ENCODE measurements around the gene FGF8.

FGF8 gene

GRCh38 chr10:101768791-101769170 lies 7.1 kb downstream of the FGF8 start:
- no peak for DNase-seq

GRCh38 chr10:101767966-101768790 lies 7.7 kb downstream of the FGF8 start:
- DNase-seq: no peak

DNA sequence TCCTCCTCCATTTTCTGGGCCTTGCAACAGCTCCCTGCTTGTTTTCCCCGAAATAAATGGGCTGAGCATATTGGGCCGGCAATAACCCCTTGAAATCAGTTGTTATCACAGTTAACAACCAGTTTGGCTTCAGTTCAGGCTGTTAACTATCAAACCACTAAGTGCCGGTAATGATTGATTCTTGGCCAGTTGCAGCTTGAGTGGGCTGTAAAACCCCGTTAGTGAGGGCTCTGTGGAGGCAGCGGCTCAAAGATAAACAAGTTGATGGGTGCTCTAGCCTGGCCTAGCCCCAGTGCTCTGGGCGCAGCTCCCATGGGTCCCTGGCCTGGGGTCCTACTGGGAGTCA lies 8.3 kb downstream of the FGF8 start:
- DNase-seq: no peak

DNA sequence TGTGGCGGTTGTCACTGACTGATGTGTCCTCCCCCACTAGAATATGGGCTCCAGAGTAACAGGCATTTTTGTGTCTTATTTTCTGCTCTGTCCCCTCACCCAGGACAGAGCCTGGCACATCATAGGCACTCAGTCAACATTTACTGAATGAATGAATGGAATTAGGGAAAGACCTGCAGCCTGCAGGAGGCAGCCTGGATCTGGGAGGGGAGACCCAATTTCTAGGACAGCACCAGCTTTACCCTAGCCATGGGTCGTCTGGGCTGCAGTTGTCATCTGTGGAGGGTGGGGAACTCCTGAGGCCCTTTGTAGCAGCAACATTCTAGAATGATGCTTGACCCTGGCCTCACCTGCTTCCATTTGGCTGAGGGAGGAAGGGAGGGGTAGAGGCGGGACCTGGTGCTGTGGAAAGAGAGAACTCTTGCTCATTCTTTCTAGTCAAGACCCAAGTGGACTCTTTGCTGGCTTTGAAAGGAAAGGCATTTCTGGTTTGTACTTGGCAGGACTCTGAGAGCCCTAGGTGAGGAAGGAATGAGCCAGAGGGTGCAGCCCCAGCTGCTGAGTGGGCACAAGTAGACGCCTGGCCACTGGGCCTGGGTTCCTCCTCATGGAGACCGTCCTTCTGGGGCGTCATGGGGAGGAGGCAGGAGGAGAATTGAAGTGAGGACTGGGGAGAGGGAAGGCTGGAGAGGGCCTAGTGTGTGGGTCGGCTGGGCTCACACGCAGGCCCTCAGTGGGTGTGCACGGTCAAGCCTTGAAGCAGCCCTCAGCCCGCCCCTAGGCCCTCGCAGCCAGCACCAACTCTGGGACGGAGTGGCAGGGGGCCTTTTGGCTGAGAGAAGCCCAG lies 8.9 kb downstream of the FGF8 start:
- DNase-seq: no peak

DNA sequence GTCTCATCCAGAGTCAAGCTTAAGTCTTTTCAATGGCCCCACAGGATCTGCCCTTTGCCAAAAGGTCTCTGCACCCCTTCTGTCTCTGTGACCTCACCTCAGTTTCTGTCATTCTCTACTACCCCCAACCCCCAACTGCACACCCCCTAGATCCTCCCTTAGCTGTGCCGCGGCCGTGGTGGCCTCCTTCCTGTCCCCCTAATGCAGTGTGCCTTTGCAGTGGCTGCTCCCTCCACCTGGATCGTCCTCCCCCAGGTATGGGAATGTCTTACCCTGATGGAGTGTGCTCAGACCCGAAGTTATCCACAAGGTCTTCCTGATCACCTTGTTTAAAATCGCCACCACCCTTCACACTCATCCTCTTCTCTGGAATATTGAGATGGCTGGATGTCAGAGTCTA lies 9.6 kb downstream of the FGF8 start:
- no peak for DNase-seq

DNA sequence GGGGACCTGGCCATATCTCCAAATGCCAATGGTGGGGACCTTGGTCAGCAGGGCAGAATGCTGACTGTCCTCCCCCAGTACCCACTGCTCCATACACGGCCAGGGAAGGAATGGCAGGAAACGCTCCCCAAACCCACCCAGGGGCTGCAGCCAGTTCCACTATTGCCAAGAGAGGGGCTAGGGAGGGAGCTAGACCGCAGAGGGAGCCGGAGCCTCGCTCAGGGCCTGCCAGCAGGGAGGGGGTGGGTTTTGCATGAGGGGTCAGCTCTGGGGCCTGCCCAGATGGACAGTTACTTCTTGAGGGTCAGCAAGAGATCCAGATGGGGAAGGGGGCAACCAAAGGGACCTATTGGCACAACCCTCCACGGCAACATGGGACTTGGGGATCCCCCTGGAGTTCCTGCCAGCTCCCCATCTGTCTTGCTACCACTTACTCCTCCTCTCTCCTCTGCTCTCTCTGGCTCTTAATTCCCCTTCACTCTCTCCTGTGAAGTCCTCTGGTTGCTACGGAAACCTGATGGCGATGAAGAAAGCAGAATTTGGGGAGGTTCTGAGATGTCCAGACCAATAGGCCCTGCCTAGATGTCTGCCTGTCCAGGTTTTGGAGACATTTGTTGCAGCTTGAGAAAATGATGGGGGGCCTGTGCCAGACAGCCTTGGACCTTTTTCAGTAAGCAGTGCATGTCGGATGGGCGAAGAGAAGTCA lies 12.6 kb downstream of the FGF8 start:
- no peak for DNase-seq

DNA sequence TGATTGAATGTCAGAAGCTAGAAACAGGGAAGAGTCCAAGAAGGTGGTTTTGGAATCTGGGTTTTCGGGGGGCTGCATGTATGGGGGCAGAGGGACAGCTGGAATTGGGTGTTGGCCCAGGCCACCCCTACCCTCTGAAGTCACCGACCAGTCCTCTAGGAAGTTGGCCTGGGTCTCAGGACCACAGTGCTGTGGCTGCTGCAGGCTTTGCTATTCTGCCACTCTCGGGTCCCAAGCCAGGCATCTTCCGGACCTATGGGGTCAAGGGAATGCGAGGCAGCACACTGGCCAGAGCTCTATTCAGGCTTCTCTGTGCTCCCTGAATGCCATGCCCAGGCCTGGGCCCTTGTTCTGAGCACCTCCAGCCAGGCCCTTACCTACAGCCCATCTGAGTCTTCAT lies 13.2 kb downstream of the FGF8 start:
- no peak for DNase-seq

DNA sequence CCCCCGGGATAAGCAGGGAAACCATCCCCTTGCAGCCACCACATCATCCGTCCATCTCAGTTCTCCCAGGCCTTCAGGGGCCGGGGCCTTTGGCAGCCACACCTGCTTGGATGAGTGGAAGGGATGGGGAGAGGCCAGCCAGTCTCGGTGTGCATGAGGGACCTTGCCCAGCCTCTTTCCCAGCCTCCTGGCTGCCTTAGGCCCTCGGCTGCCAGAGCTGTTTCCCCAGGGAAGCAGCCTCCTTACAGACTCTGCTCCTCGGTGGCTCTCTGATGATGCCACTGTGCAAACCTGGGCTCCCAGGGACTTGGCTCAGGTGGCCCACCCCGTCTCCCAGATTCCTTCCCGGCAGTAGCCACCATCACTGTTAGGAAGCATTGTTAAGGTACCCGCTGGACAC lies 14.7 kb downstream of the FGF8 start:
- DNase-seq: no peak

GRCh38 chr10:101760510-101760909 lies 15.4 kb downstream of the FGF8 start:
- DNase-seq: no peak

GRCh38 chr10:101759309-101760247 lies 16.3 kb downstream of the FGF8 start:
- DNase-seq: no peak

DNA sequence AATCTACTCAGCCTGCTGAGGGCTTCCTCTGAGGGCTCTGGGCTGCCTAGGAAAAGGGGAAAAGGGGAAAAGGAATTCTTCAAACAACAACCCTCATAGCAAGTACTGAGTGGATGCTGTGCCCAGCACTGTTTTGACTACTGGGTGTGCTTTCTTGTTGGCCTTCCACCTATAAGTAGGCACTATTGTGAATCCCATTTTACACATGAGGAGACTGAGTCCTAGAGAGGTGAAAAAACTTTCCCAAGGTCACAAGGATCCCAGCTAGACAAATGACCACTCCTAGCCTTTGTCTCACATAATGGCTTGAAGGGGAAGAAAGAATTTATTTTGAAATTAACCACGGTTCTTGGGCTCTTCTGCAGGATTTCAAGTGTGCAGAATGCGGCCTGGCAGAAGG lies 17.1 kb downstream of the FGF8 start:
- no peak for DNase-seq

GRCh38 chr10:101752241-101752640 lies 23.7 kb downstream of the FGF8 start:
- no peak for DNase-seq

DNA sequence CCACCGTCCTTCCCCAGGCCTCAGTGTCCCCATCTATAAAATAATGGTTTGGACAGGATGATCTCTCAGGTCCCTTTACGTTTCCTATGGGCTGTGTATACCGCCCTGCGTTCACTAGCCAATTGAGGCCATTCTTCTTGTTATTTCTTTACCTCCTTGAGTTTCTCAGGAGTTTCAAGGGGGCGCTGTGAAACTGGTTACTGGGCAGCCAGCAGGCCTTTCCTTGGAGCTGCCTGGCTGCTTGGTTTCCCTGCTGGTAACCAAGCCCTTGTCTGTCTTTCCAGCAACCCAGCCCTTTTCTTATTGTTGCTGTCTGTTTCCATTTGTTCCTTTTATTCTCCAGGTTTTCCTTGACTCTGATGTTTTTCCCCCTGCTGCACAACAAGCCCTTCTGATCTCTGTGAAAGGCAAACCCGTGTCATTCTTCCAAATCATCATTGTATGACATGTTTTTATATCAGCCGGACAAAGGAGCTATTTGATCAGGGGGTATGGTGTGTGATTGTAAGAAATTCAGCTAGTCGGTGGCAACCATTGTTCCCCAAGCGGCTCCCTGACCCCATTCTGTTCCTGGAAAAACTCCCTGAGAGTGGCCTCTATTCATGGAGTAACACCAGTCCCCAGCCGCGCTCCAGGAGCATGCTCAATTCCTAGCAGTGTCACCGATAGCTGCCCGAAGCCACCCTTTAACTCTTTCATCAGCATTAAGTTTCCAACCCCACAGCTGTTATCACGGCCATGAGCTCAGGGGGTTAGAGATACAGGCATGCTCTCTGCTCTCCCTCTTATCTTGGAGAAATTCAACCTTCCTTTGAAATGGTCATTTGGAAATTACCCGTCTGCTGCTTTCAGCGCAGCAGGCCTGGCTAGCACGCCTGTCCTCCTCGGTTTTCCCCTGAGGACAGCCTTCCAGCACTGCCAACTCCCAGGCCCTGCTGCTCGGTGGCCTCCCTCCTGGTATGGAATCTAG lies 26.6 kb downstream of the FGF8 start:
- no peak for DNase-seq

DNA sequence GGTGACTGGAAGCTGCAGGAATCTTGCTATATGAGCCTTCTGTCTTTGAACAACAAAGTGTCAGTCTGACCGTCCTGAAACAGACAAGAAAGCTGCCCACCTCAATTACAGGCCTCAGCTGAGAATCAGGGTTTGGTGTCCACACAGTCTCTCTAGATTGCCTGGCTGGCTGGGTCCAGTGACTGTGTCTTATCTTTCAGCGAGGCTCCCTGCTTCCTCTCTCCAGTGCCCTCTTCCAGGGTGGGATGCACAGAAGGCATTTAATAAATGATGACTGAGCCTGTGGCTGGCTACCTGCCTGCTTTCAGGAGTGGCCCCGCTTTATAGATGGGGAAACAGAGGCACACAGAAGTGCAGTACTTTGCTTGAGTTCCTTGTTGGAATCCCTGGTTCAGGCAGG lies 27.4 kb downstream of the FGF8 start:
- DNase-seq: no peak

DNA sequence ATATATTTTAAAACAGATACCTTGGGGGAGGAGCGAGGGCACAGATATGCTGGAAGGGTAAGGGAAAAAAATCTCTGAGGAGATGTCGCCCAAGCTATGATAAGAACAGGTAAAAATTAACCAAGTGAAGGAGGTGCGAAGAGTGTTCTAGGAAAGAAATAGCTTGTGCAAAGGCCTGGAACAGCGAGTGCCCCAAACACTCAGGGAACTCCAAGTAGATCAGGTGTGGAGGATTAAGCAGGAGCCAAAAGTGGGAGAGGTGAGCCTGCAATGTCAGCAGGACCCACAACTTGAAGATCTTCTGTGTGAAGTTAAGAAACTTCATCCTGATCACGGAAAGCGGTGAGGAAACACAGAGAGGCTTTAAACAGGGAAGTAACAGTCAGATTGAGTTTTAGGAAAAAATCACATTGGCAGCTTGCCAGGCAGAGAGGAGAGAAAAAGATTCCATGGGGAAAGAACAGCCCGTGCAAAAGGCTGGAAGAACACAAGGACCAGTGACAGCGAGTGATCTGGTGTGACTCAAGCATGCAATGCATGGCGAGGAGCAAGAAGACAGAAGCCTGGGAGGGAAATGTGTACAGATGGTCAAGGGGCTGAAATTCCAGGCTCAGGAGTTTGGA lies 30.7 kb downstream of the FGF8 start:
- peak; percentile 18 to 22 (median 19) for DNase-seq

GRCh38 chr10:101744267-101744666 lies 31.6 kb downstream of the FGF8 start:
- DNase-seq: no peak

- no peak for DNase-seq
These were observed 34.0 kb downstream of the FGF8 start for GRCh38 chr10:101741938-101742337.

- DNase-seq: no peak
These were observed 39.2 kb downstream of the FGF8 start for GRCh38 chr10:101736666-101737065.

DNA sequence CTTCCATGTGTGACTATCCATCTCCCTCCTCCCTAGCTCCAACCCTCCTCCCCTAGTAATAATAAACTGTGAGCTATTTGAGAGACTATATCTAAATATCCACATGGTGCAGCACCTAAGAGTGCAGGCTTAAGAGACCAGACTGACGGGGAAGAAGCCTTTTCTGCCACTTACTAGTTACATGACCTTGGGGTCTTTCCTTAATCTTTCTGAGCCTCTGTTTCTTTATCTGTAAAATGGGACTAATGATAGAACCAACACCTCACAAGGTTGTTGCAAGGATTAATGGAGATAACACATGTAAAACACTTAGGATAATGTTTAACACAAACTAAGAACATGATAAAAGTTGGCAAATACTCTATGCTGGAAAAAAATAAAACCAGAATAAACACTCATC lies 43.8 kb downstream of the FGF8 start:
- DNase-seq: no peak

DNA sequence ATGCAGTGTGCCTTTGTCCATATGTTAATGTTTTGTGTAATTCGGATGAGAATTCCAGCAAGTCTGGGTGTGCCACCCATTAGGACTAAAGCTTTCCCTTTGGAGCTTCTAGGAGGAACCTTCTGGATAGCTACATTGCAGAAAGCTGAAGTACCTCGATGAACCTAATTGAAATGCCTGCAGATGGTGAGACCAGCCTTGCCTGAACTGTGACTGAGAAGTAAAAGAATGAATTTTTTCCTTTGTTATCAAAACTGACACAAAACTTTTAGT lies 49.9 kb downstream of the FGF8 start:
- no peak for DNase-seq
